HG02759 (cell line): Measurements from ENCODE around the gene AKAP13.
A peak's percentile ranks its signal among the peaks of the same experiment; 100 is the strongest.

ENCODE experiments used
- ATAC-seq: cut with Tn5 transposase; IDR thresholded peaks from one replicate; pipeline ENCODE4 v1.9.1; 2021; ENCODE audit warnings: mild to moderate bottlenecking, moderate library complexity; ENCODE audit not compliant: unreplicated experiment

AKAP13 gene

DNA sequence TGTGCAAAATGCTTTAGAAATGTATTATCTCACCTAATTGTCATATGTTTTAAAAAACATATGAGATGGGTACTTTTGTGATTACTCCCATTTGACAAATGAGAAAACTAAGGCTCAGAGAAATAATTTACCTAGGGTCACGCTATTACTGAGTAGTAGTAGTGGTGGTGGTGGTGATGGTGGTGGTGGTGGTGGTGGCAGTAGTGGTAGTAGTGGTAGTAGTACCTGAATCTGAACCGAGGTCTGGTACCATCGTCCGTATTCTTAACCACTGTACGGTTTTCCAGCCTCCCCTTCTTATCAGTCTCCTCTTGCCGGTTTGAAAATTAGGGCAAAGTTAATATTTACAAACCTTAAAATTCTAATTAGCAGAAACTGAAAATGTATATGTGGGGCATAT, 311.9 kb downstream of the AKAP13 start:
- no peak for ATAC-seq

- peak; percentile 53 for ATAC-seq
These were observed 312.5 kb downstream of the AKAP13 start for GRCh38 chr15:85692873-85693272.

DNA sequence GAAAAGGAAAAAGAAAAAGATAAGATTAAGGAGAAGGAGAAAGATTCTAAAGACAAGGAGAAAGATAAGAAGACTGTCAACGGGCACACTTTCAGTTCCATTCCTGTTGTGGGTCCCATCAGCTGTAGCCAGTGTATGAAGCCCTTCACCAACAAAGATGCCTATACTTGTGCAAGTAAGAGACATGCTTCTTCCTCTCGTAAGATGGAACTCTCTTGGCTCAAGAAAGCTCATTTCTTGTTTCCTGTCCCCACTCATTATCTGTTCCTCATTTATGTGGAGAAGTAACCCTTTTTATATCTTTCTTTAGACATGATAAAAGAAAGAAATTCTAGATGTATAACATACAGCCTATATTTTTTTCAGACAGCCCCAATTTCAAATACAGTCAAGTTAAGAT, 312.9 kb downstream of the AKAP13 start:
- ATAC-seq, result peak; percentile 14

DNA sequence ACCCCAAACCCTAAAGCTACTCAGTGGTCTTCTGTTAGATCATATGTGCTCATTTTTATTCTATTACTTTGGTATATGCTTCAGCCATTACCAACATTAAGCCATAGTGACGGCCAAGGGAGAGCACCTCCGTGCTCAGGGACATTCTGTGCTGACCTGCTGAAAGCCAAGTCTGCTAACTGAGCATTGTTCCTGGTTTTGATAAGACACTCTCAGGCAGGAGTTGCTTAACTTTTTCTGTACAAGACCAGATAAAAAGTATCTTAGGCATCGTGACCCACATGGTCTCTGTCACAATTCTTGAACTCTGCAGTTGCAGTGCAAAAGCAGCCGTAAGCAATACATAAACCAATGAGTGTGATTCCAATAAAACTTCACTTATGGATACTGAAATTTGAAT, 313.7 kb downstream of the AKAP13 start:
- ATAC-seq, result no peak

DNA sequence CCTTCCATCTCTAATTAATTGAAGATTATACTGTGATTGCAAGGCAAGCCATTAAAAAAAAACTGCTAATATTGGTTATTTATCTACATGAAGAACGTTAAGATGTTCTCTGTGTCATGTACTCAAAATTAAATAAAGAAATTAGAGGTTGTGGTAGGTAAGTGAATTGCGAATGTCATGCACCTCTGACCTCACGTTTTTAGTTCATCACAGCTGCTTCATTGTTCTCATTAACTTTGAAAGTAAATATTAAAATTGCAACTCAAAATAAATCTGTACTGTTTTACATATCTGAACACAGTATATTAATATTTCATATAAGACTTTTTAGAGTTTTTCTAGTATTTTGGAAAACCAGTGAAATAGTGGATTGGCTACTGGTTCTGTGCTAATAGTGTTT, 320.4 kb downstream of the AKAP13 start:
- ATAC-seq, result no peak

DNA sequence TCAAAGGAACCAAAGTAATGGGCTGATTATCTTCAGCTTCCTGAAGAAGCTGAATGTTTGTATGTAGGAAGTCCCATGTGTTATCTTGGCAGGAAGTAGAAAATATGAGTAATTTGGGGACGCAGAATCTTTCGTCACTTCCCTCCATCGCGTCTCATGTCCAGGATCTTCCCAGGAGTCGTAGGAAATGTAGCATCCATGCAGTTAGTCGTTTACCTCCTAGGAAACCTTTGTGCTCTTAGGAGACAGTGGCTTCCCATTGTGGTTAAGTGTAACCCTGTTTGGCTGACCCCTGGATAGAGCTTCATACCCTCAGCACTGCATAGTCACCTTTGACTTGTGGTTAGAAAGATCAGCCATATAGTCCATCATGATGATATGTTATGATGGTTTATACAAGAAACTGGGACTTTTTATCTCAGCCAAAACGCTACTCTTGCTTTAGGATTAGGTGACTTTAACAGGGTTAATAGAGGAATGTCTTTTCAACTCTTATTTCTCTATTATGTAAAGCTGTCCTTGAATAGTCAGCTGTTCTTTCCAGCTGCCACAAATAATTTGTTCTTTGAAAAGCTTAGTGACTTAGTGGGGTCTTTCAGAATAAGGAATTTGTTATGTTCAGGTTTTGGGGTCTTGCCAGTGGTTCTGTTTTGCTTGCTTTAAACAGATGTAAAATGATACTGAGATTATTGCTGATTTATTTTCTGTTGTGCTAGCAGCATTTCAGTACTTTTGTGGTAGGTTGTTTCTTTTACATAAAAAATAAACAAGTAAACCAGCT, 322.1 kb downstream of the AKAP13 start:
- ATAC-seq, result peak; percentile 21

DNA sequence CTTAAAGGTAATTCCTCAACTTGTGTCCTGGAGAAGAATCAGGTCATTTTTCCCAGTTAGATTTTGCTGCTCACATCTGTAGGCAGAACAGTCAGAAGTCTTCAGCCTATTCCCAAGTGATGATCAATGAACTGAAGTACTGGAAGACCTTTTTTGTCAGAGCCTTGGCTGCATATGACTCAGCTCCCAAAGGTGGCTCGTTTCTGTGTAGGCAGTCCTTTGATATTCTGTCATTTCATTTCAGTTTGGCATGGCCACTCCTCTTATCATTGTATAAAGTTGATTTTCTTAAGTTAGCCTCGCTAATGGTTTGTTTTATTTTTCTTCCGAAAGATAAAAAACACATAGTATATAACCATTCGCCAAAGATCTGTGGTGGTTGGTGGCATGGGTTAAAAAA, 323.7 kb downstream of the AKAP13 start:
- no peak for ATAC-seq

- no peak for ATAC-seq
These were observed 324.5 kb downstream of the AKAP13 start for GRCh38 chr15:85704720-85705429.

- peak; percentile 29 for ATAC-seq
These were observed 326.5 kb downstream of the AKAP13 start for GRCh38 chr15:85706779-85707518.

DNA sequence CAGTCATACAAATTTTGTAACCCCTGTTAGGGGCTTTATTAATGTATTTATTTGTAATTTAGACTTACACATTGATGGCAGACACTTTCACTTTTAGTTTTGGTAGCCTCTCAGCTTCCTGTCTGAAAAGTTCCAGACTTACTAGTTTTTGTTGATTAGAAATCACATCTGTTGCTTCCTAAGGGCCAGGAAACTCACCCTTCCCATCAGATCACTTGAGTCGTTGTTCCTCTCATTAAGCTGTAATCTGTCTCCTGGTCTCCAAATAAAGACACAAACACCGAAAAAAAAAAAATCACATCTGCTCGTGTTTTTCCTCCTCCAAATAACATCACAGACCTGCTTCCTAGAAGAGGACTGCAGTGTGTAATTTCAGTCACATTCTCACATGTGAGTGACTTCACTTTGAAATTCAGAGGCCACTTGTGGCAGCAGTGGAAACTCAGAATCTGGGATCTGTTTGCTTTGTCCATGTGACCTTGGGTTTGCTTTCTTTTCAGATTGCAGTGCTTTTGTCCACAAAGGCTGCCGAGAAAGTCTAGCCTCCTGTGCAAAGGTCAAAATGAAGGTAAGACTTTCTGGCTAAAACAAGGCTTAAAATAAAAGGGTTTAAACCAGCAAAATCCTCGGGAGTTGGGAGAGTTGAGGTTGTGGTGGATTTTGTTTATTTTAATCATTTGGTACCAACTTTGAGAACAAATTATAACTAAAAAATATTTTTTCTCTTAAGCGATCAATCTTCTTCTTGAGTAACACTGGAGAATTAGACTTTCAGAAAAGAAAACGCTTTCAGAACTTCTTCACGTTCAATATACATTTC, 327.3 kb downstream of the AKAP13 start:
- ATAC-seq, result peak; percentile 10

GRCh38 chr15:85708402-85708941, 328.1 kb downstream of the AKAP13 start:
- no peak for ATAC-seq

DNA sequence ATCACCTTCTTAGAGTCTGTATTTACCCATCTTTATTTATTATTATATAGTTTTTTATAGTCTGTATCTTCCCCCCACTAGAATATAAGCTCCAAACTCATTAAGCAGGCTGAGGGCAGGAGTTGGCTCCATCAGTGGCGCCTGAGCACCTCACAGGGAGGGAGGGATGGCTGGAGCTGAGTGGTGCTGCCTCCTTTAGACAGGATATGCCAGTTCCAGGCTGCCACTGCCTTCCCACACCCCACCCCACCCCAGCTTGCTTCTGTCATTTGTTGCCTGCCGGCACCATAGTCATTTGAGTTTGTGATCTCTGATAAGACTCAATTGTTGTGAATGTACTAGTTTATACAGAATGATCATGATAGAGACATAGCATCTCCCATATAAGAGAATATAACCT, 328.8 kb downstream of the AKAP13 start:
- no peak for ATAC-seq

- peak; percentile 75 for ATAC-seq
These were observed 330.0 kb downstream of the AKAP13 start for GRCh38 chr15:85710340-85710842.

GRCh38 chr15:85711580-85712192, 331.3 kb downstream of the AKAP13 start:
- ATAC-seq, result no peak

- ATAC-seq, result no peak
These were observed 335.9 kb downstream of the AKAP13 start for GRCh38 chr15:85716261-85716660.

DNA sequence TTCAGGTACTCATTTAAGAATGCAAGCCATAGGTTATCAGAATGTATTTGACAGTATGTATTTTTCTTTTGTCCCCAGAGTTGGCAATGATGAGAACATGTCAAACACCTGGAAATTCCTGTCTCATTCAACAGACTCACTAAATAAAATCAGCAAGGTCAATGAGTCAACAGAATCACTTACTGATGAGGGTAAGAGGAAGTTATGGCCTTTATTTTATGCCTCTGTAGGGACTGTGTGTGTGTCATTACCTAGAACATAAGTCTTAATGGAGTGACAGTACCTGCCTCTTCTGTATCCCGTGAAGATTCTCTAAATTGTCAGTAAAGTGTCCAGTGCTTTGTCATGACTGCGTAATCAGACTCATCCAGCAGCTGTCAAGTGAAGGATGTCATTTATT, 336.8 kb downstream of the AKAP13 start:
- no peak for ATAC-seq

- ATAC-seq, result peak; percentile 77
These were observed 338.0 kb downstream of the AKAP13 start for GRCh38 chr15:85718271-85718971.

- no peak for ATAC-seq
These were observed 338.6 kb downstream of the AKAP13 start for GRCh38 chr15:85718981-85719380.
